Stimulated activated CD8-positive, alpha-beta memory T cell treated with anti-CD3 and anti-CD28 coated beads, Interleukin-12 subunit alpha, Interleukin-12 subunit beta, amount 100 ng/mL, for 24 hours (primary cell): ENCODE measurements around the gene KCNMA1.
A peak's percentile ranks its signal among the peaks of the same experiment; 100 is the strongest.

ENCODE experiments used
- DNase-seq: peaks from one replicate; pipeline ENCODE4 v3.0.0-alpha.2; 2020; ENCODE audit errors: extremely low read depth

The KCNMA1 gene

GRCh38 chr10:76991621-76992020, 646.0 kb downstream of the KCNMA1 start:
- DNase-seq = no peak

- no peak for DNase-seq
Observed at GRCh38 chr10:76990561-76990960, 647.0 kb downstream of the KCNMA1 start.

- DNase-seq = peak; percentile 17
Observed at GRCh38 chr10:76984559-76985443, 652.8 kb downstream of the KCNMA1 start.

- no peak for DNase-seq
Observed at GRCh38 chr10:76983624-76984023, 654.0 kb downstream of the KCNMA1 start.

- DNase-seq = no peak
Observed at GRCh38 chr10:76982671-76983070, 654.9 kb downstream of the KCNMA1 start.

GRCh38 chr10:76981251-76981650, 656.4 kb downstream of the KCNMA1 start:
- DNase-seq = no peak

GRCh38 chr10:76977901-76978300, 659.7 kb downstream of the KCNMA1 start:
- DNase-seq = no peak

GRCh38 chr10:76977046-76977445, 660.6 kb downstream of the KCNMA1 start:
- DNase-seq = no peak

- DNase-seq = no peak
Observed at GRCh38 chr10:76976142-76976541, 661.5 kb downstream of the KCNMA1 start.

GRCh38 chr10:76975126-76975525, 662.5 kb downstream of the KCNMA1 start:
- no peak for DNase-seq

GRCh38 chr10:76974017-76974691, 663.5 kb downstream of the KCNMA1 start:
- DNase-seq = no peak

- DNase-seq = no peak
Observed at GRCh38 chr10:76973091-76974016, 664.3 kb downstream of the KCNMA1 start.

GRCh38 chr10:76972541-76972940, 665.1 kb downstream of the KCNMA1 start:
- no peak for DNase-seq

- DNase-seq = no peak
Observed at GRCh38 chr10:76971547-76972170, 665.9 kb downstream of the KCNMA1 start.

GRCh38 chr10:76970711-76971519, 666.7 kb downstream of the KCNMA1 start:
- DNase-seq = no peak

GRCh38 chr10:76969366-76969948, 668.2 kb downstream of the KCNMA1 start:
- DNase-seq = no peak

- no peak for DNase-seq
Observed at GRCh38 chr10:76968483-76968882, 669.1 kb downstream of the KCNMA1 start.

GRCh38 chr10:76962851-76963250, 674.8 kb downstream of the KCNMA1 start:
- DNase-seq = no peak

GRCh38 chr10:76961841-76962240, 675.8 kb downstream of the KCNMA1 start:
- DNase-seq = no peak

GRCh38 chr10:76959111-76959510, 678.5 kb downstream of the KCNMA1 start:
- no peak for DNase-seq
